H1 (cell line): Measurements from ENCODE around the gene SLC30A3. TPM values are rescaled to one million over a fixed set of nuclear protein-coding genes. Genes with fewer than 3 reads are reported as not detected.

Experiments
- ASH2L ChIP-seq: fragments of 200-600, 300-600 bp; sonication (generic); IDR thresholded peaks from one replicate; pipeline ENCODE4 v1.7.1; 2017; ENCODE audit warnings: low read length
- ATF2 ChIP-seq: IDR thresholded peaks from 2 replicates; pipeline ENCODE4 v1.6.1; 2012; ENCODE audit warnings: low read length, inconsistent platforms
- KDM4A ChIP-seq: IDR thresholded peaks from one replicate; pipeline ENCODE4 v1.7.1; 2012; ENCODE audit warnings: low read depth, mild to moderate bottlenecking, moderate library complexity, low read length, inconsistent platforms; ENCODE audit not compliant: severe bottlenecking
- PHF8 ChIP-seq: fragments of 200-600 bp; sonication (generic); conservative IDR thresholded peaks from 2 replicates; pipeline ENCODE4 v1.7.1; 2012; ENCODE audit warnings: low read depth, mild to moderate bottlenecking, inconsistent platforms, low read length, moderate library complexity
- SIN3A ChIP-seq, 2 experiments: IDR thresholded peaks in 1 of 2; conservative IDR thresholded peaks in 1 of 2; 2 replicates each; pipeline ENCODE4 v1.6.1; 2011 to 2012; ENCODE audit warnings: low read length in 2 of 2, improper control_type of control experiment in 1 of 2, low read depth in 1 of 2, mild to moderate bottlenecking in 1 of 2
- SRF ChIP-seq: IDR thresholded peaks from 2 replicates; pipeline ENCODE4 v1.6.1; 2011; ENCODE audit warnings: mild to moderate bottlenecking, low read depth, low read length, moderate library complexity
- SUZ12 ChIP-seq: fragments of 200-600 bp; sonication (generic); IDR thresholded peaks from 2 replicates; pipeline ENCODE4 v1.6.1; 2012; ENCODE audit warnings: mild to moderate bottlenecking, inconsistent platforms, low read length, moderate library complexity, mixed read lengths
- polyA plus RNA-seq, 7 experiments: library from polyadenylated mRNA; depleted of rRNA in 3 of 7; stranded (reverse) in 5 of 7; unstranded in 2 of 7; fragments of >200 nt in 5 of 7; fragments of 200-250 nt in 2 of 7; gene quantifications; 1 replicate in 5 of 7; 2 replicates in 1 of 7; 4 replicates in 1 of 7; pipeline versions ENCODE4 v1.2.1 to v1.2.3, GENCODE V29; 2011 to 2013; ENCODE audit warnings: missing spikeins in 2 of 7, mixed read lengths in 2 of 7
- total RNA-seq: library from RNA; stranded (reverse); fragmentation: NEBNext Ultra II Directional; extraction: Animal tissue kit (Norgen Biotek cat#: 25700); gene quantifications from 2 replicates; pipeline ENCODE4 v1.2.1, GENCODE V29; 2021
- TF ChIP-seq, protein P1 (sequence below), 3 experiments: IDR thresholded peaks; 1 replicate in 2 of 3; 2 replicates in 1 of 3; pipeline versions ENCODE4 v1.5.1 to v1.6.1; 2011; ENCODE audit warnings: low read length in 3 of 3, mild to moderate bottlenecking in 3 of 3, inconsistent platforms in 2 of 3, low read depth in 1 of 3, moderate library complexity in 1 of 3; ENCODE audit not compliant: insufficient read depth in 1 of 3; ENCODE audit errors: control extremely low read depth in 1 of 3

The SLC30A3 gene
- total and polyA plus RNA-seq, 2 of the 8 experiments (the other 6 are each of a cell fraction or from before 2014, with no cell fraction given) = 15.2 to 30.7 TPM

DNA sequence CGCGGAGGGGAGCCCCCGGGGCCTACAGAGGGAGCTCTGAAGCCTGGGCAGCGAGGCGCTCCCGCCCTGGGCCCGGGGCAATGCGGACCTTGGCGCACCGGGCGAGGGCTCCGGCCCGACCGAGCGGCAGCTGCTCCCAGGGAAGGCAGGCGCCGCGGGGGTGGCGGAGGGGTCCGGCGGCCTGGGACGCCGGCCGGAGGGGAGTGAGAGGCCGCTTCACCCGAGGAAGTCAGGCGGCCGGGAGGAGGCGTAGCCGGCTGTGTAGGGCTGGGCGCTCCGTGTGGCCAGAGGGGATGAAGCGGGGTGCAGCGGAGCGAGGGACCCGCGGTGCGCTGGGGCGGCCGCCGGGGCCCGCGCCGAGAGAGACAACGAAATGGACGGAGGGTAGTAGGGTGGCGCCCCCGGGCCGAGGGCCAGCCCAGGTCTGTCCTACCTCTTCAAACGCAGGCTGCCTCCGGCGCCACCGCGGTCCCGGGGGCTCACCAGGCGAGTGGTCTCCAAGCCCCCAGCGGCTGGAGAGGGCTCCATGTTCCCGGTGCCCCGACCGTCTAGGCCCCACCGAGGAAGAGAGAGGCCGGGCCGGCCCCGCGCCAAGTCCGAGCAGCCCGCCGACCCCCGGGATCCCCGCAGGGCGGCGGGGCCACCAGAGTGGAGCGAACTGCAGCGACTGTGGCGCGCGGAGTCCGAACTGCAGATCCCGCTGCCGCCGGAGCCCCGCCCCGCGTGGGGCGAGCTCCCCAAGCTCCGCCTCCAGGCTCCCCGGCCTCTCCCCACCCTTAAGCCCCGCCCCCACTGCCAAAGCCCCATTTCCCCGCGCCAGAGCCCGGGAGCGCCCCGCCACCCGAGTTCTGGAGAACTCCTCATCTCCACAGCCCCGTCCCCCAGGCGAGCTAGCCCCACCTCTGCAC lies at the start of gene SLC30A3 (continued):
- TF ChIP-seq SIN3A (conservative IDR thresholded peaks at IDR 0.05 in 1 of 2, IDR thresholded peaks at IDR 0.05 in 1 of 2; ENCODE audit: low read depth in 1 of 2, low read length in 2 of 2) = peak in 1 of 2 experiments; percentile 35; a peak in 1 of 4 replicates
- TF ChIP-seq SRF = no peak
- peak; percentile 64 for TF ChIP-seq ASH2L
- TF ChIP-seq, protein P1, sequence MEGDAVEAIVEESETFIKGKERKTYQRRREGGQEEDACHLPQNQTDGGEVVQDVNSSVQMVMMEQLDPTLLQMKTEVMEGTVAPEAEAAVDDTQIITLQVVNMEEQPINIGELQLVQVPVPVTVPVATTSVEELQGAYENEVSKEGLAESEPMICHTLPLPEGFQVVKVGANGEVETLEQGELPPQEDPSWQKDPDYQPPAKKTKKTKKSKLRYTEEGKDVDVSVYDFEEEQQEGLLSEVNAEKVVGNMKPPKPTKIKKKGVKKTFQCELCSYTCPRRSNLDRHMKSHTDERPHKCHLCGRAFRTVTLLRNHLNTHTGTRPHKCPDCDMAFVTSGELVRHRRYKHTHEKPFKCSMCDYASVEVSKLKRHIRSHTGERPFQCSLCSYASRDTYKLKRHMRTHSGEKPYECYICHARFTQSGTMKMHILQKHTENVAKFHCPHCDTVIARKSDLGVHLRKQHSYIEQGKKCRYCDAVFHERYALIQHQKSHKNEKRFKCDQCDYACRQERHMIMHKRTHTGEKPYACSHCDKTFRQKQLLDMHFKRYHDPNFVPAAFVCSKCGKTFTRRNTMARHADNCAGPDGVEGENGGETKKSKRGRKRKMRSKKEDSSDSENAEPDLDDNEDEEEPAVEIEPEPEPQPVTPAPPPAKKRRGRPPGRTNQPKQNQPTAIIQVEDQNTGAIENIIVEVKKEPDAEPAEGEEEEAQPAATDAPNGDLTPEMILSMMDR (IDR thresholded peaks at IDR 0.05; ENCODE audit: control extremely low read depth in 1 of 3, insufficient read depth in 1 of 3, low read depth in 1 of 3, low read length in 3 of 3) = no peak
- peak; percentile 99 for TF ChIP-seq KDM4A
- no peak for TF ChIP-seq ATF2
- TF ChIP-seq PHF8 = peak; percentile 30
- TF ChIP-seq SUZ12 = peak; percentile 2; the same call in 1 of the 2 replicates
